Upper lobe of left lung (tissue), 4 donors: ENCODE results near the gene CCZ1B.

Experiments
- POLR2A ChIP-seq, 4 donors: fragments of 450-650 bp; IDR thresholded peaks; one replicate each; pipeline ENCODE4 v1.5.1; 2016 to 2017; ENCODE audit warnings: antibody characterized with exemption in 4 of 4, mild to moderate bottlenecking in 2 of 4
- POLR2AphosphoS5 ChIP-seq, 2 donors: sonication (generic); formaldehyde crosslinking; IDR thresholded peaks; one replicate each; pipeline ENCODE4 v1.5.1; 2017; ENCODE audit warnings: antibody characterized with exemption in 2 of 2
- TF ChIP-seq, protein P1 (sequence below), 6 experiments: fragments of 450-650 bp in 4 of 6; fragments of 200-600 bp in 2 of 6; sonication (generic) in 2 of 6; IDR thresholded peaks; one replicate each; pipeline ENCODE4 v1.5.1; 2016 to 2019; ENCODE audit warnings: antibody characterized with exemption in 6 of 6

DNA sequence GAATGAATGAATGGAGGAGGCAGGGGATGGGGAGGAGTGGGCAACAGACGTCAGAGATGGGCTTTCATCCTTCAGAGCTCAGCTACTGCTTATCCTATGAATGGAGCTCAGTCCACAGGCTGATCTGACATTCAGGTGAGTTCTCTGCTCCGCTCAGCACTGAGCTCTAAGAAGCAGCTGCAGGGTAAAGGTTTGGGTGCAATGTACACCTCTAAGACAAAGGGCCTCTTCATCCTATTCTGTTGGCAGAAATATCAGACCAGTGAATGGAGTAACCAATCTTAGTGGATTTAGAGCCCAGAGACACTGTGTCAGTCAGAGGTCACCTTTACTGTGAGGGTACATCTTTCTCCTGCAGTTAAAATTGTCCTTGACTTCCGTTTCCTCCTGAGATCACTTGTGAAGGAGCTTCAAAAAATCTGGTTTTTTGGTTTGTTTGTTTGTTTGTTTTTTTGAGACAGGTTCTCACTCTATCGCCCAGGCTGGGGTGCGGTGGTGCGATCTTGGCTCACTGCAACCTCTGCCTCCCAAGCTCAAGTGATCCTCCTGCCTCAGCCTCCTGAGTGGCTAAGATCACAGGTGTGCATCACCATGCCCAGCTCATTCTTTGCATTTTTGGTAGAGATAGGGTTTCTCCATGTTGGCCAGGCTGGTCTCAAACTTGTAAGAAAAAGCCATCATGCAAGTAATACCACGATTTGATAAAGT lies 5.1 kb upstream of the CCZ1B start:
- TF ChIP-seq POLR2AphosphoS5 (IDR thresholded peaks at IDR 0.05) (no peak), POLR2A (IDR thresholded peaks at IDR 0.05) (no peak)
- TF ChIP-seq, protein P1, sequence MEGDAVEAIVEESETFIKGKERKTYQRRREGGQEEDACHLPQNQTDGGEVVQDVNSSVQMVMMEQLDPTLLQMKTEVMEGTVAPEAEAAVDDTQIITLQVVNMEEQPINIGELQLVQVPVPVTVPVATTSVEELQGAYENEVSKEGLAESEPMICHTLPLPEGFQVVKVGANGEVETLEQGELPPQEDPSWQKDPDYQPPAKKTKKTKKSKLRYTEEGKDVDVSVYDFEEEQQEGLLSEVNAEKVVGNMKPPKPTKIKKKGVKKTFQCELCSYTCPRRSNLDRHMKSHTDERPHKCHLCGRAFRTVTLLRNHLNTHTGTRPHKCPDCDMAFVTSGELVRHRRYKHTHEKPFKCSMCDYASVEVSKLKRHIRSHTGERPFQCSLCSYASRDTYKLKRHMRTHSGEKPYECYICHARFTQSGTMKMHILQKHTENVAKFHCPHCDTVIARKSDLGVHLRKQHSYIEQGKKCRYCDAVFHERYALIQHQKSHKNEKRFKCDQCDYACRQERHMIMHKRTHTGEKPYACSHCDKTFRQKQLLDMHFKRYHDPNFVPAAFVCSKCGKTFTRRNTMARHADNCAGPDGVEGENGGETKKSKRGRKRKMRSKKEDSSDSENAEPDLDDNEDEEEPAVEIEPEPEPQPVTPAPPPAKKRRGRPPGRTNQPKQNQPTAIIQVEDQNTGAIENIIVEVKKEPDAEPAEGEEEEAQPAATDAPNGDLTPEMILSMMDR (IDR thresholded peaks at IDR 0.05): no peak
